Chondrocyte (in vitro differentiated cells): ENCODE data around the gene PTPRH. TPM values are rescaled to one million over a fixed set of nuclear protein-coding genes. Genes with fewer than 3 reads are reported as not detected.
A peak's percentile ranks its signal among the peaks of the same experiment; 100 is the strongest.

ENCODE experiments used
- DNase-seq: peaks from one replicate; pipeline ENCODE4 v3.0.0; 2021; ENCODE audit warnings: mixed read lengths, low spot score
- H3K27ac Mint-ChIP-seq: one replicate; pipeline ENCODE4 v1.8.0; 2021; ENCODE audit warnings: mild to moderate bottlenecking, moderate library complexity, mixed read lengths; ENCODE audit not compliant: unreplicated experiment
- H3K27me3 Mint-ChIP-seq: 2 replicates; pipeline ENCODE4 v1.8.0; 2021; ENCODE audit warnings: low read depth, mixed read lengths
- H3K36me3 Mint-ChIP-seq: 2 replicates; pipeline ENCODE4 v1.8.0; 2021; ENCODE audit warnings: low read depth, mixed read lengths
- H3K4me1 Mint-ChIP-seq: 2 replicates; pipeline ENCODE4 v1.8.0; 2021; ENCODE audit warnings: low read depth, mild to moderate bottlenecking, mixed read lengths
- H3K4me3 Mint-ChIP-seq: one replicate; pipeline ENCODE4 v1.8.0; 2021; ENCODE audit warnings: mild to moderate bottlenecking, moderate library complexity, mixed read lengths; ENCODE audit not compliant: unreplicated experiment
- H3K9me3 Mint-ChIP-seq: 2 replicates; pipeline ENCODE4 v1.8.0; 2021; ENCODE audit warnings: low read depth, mixed read lengths
- total RNA-seq: library from RNA; stranded (reverse); gene quantifications from 3 replicates; pipeline ENCODE4 v1.2.1, GENCODE V29; 2021
- TF ChIP-seq, protein P1 (sequence below): fragments of 200-600 bp; sonication (generic); IDR thresholded peaks from 2 replicates; pipeline ENCODE4 v1.5.0; 2021; ENCODE audit warnings: antibody characterized with exemption, mild to moderate bottlenecking, moderate library complexity

PTPRH gene
- total RNA-seq, 1 donor from 2014 or later: 0.42 TPM

DNA sequence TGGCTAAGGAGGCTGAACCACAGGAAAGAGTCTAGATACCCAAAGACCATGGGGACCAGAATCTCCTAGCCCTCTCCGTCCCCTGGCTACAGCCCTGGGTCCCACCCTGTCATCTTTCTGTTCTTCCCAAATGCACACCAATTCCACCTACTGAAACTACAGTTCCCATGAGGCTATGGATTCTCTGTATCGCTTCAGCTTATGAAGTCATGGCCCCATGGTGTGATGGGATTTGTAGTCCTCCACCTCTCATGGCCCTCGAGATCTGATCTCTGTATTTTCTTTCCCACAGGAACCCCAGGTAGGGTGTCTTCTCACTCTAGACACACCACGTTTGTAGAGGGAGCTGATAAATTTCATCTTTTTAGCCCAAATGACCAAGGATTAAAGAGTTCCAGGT, 11.8 kb downstream of the PTPRH start:
- no peak overlapping the region for H3K4me3 Mint-ChIP-seq
- no peak overlapping the region for H3K27ac Mint-ChIP-seq
- H3K36me3 Mint-ChIP-seq: no peaks in the 10 kb centered on the region
- TF ChIP-seq, protein P1, sequence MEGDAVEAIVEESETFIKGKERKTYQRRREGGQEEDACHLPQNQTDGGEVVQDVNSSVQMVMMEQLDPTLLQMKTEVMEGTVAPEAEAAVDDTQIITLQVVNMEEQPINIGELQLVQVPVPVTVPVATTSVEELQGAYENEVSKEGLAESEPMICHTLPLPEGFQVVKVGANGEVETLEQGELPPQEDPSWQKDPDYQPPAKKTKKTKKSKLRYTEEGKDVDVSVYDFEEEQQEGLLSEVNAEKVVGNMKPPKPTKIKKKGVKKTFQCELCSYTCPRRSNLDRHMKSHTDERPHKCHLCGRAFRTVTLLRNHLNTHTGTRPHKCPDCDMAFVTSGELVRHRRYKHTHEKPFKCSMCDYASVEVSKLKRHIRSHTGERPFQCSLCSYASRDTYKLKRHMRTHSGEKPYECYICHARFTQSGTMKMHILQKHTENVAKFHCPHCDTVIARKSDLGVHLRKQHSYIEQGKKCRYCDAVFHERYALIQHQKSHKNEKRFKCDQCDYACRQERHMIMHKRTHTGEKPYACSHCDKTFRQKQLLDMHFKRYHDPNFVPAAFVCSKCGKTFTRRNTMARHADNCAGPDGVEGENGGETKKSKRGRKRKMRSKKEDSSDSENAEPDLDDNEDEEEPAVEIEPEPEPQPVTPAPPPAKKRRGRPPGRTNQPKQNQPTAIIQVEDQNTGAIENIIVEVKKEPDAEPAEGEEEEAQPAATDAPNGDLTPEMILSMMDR: no peak
- DNase-seq: no peak
- no peaks in the 10 kb centered on the region for H3K4me1 Mint-ChIP-seq
- H3K27me3 Mint-ChIP-seq: peaks cover 15% of the 10 kb centered on the region
- no peaks in the 10 kb centered on the region for H3K9me3 Mint-ChIP-seq

- no peak overlapping the region for H3K4me3 Mint-ChIP-seq
- no peaks in the 10 kb centered on the region for H3K4me1 Mint-ChIP-seq
- no peaks in the 10 kb centered on the region for H3K36me3 Mint-ChIP-seq
- TF ChIP-seq, protein P1: no peak
- no peak overlapping the region for H3K27ac Mint-ChIP-seq
- peaks cover 15% of the 10 kb centered on the region for H3K27me3 Mint-ChIP-seq
- no peak for DNase-seq
- no peaks in the 10 kb centered on the region for H3K9me3 Mint-ChIP-seq
These were observed 12.5 kb downstream of the PTPRH start for GRCh38 chr19:55196803-55197202.

GRCh38 chr19:55193481-55193880, 15.8 kb downstream of the PTPRH start:
- Mint-ChIP-seq H3K4me3 (no peak overlapping the region), H3K27me3 (peaks cover 7% of the 10 kb centered on the region), H3K36me3 (no peaks in the 10 kb centered on the region), H3K27ac (no peak overlapping the region), H3K9me3 (no peaks in the 10 kb centered on the region), H3K4me1 (peaks cover 6% of the 10 kb centered on the region)
- TF ChIP-seq, protein P1: no peak
- DNase-seq: no peak

GRCh38 chr19:55189403-55189835, 19.9 kb downstream of the PTPRH start:
- Mint-ChIP-seq H3K4me1 (peaks cover 6% of the 10 kb centered on the region), H3K36me3 (no peaks in the 10 kb centered on the region), H3K27ac (peak overlapping the region; percentile 84), H3K4me3 (no peak overlapping the region), H3K27me3 (peaks cover 19% of the 10 kb centered on the region), H3K9me3 (no peaks in the 10 kb centered on the region)
- DNase-seq: no peak
- TF ChIP-seq, protein P1: no peak

DNA sequence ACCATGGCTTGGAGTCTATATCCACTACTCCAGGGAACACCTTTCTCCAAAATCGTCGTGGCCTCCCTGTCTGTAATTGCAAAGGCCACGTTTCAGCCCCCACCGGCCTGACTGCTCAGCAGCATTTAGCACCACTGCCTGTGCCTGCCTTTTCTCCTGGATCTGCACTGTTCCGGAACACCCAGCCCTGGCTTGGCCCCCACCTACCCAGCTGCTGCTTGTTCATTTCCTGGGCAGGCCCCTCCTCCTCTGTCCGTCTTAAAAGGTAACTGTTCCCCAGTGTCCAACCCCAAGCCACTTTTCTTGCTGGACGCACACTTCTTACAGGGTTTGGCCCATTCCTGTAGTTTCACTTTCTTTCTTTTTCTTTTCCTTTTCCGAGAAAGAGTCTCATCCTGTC, 20.7 kb downstream of the PTPRH start:
- Mint-ChIP-seq H3K9me3 (no peaks in the 10 kb centered on the region), H3K4me3 (no peak overlapping the region), H3K4me1 (peaks cover 6% of the 10 kb centered on the region), H3K36me3 (no peaks in the 10 kb centered on the region), H3K27ac (no peak overlapping the region), H3K27me3 (peaks cover 22% of the 10 kb centered on the region)
- no peak for DNase-seq
- TF ChIP-seq, protein P1: no peak
